Neuronal stem cell (in vitro differentiated cells): ENCODE data around the gene CNTFR.

Experiments used
- DNase-seq: peaks from one replicate; pipeline ENCODE4 v3.0.0-alpha.2; 2013; ENCODE audit warnings: low spot score
- H2AFZ ChIP-seq: one replicate; pipeline ENCODE4 v1.6.1; 2013; ENCODE audit warnings: mild to moderate bottlenecking, low read length, inconsistent platforms
- H2AK5ac ChIP-seq: 2 replicates; pipeline ENCODE4 v1.6.1; 2013; ENCODE audit warnings: low read depth, mild to moderate bottlenecking, inconsistent platforms, low read length, moderate library complexity, mixed read lengths
- H2BK120ac ChIP-seq: 2 replicates; pipeline ENCODE4 v1.6.1; 2013; ENCODE audit warnings: low read depth, mild to moderate bottlenecking, inconsistent platforms, low read length, moderate library complexity, mixed read lengths
- H2BK12ac ChIP-seq: one replicate; pipeline ENCODE4 v1.6.1; 2013; ENCODE audit warnings: low read length, inconsistent platforms
- H2BK15ac ChIP-seq: 2 replicates; pipeline ENCODE4 v1.6.1; 2013; ENCODE audit warnings: mild to moderate bottlenecking, low read length, inconsistent platforms, mixed read lengths
- H2BK5ac ChIP-seq: one replicate; pipeline ENCODE4 v1.6.1; 2013; ENCODE audit warnings: inconsistent platforms, mild to moderate bottlenecking, low read length, moderate library complexity
- H3K14ac ChIP-seq: one replicate; pipeline ENCODE4 v1.6.1; 2013; ENCODE audit warnings: low read length, inconsistent platforms
- H3K18ac ChIP-seq: 2 replicates; pipeline ENCODE4 v1.6.1; 2013; ENCODE audit warnings: low read length, inconsistent platforms
- H3K23ac ChIP-seq: 2 replicates; pipeline ENCODE4 v1.6.1; 2013; ENCODE audit warnings: low read depth, mild to moderate bottlenecking, mixed read lengths, low read length, inconsistent platforms; ENCODE audit not compliant: poor library complexity
- H3K27ac ChIP-seq: replicated peaks from 3 replicates; pipeline ENCODE4 v1.5.1; 2013; ENCODE audit warnings: low read length, inconsistent platforms
- H3K27me3 ChIP-seq, 3 experiments: 2 replicates each; pipeline ENCODE4 v1.6.1; 2013; ENCODE audit warnings: low read length in 3 of 3, mild to moderate bottlenecking in 2 of 3, inconsistent platforms in 1 of 3, low read depth in 1 of 3, mixed read lengths in 1 of 3, moderate library complexity in 1 of 3; ENCODE audit not compliant: control insufficient read depth in 3 of 3, insufficient read depth in 3 of 3
- H3K36me3 ChIP-seq, 2 donors: replicated peaks in 1 of 2; 2 replicates each; pipeline ENCODE4 v1.6.1; 2013; ENCODE audit warnings: low read length in 2 of 2; ENCODE audit not compliant: control insufficient read depth in 2 of 2, insufficient read depth in 2 of 2
- H3K4ac ChIP-seq: 2 replicates; pipeline ENCODE4 v1.6.1; 2013; ENCODE audit warnings: inconsistent platforms, mild to moderate bottlenecking, low read length, moderate library complexity
- H3K4me1 ChIP-seq, 2 donors: 1 replicate in 1 of 2; 2 replicates in 1 of 2; pipeline ENCODE4 v1.6.1; 2013; ENCODE audit warnings: low read length in 2 of 2, low read depth in 1 of 2; ENCODE audit not compliant: control insufficient read depth in 2 of 2, insufficient read depth in 1 of 2
- H3K4me2 ChIP-seq: one replicate; pipeline ENCODE4 v1.6.1; 2013; ENCODE audit warnings: mild to moderate bottlenecking, low read length, inconsistent platforms; ENCODE audit not compliant: insufficient read depth, poor library complexity, severe bottlenecking
- H3K4me3 ChIP-seq, 2 donors: 2 replicates each; pipeline ENCODE4 v1.5.1; 2013; ENCODE audit warnings: low read length in 2 of 2, mild to moderate bottlenecking in 2 of 2, inconsistent platforms in 1 of 2, moderate library complexity in 1 of 2
- H3K79me1 ChIP-seq: one replicate; pipeline ENCODE4 v1.6.1; 2013; ENCODE audit warnings: low read depth, mild to moderate bottlenecking, inconsistent platforms, low read length, moderate library complexity
- H3K9ac ChIP-seq: one replicate; pipeline ENCODE4 v1.6.1; 2013; ENCODE audit warnings: mild to moderate bottlenecking, low read depth, low read length, inconsistent platforms; ENCODE audit not compliant: poor library complexity
- H3K9me3 ChIP-seq, 2 donors: replicated peaks in 1 of 2; 2 replicates each; pipeline versions ENCODE3 to v1.6.1; 2013; ENCODE audit warnings: low read length in 2 of 2, mild to moderate bottlenecking in 2 of 2, inconsistent platforms in 1 of 2, low read depth in 1 of 2, mixed read lengths in 1 of 2, moderate library complexity in 1 of 2; ENCODE audit not compliant: control insufficient read depth in 2 of 2, insufficient read depth in 1 of 2
- H4K8ac ChIP-seq: one replicate; pipeline ENCODE4 v1.6.1; 2013; ENCODE audit warnings: low read depth, mild to moderate bottlenecking, inconsistent platforms, low read length, moderate library complexity
- H4K91ac ChIP-seq: one replicate; pipeline ENCODE4 v1.6.1; 2013; ENCODE audit warnings: low read length, low read depth, mild to moderate bottlenecking, inconsistent platforms; ENCODE audit not compliant: poor library complexity
- WGBS, 2 donors: extraction: QIAGEN DNeasy Blood & Tissue Kit; methylation state at CpG; one replicate each; pipeline ENCODE4 v1.1.7; 2013; ENCODE audit warnings: missing lambda C conversion rate in 2 of 2, mixed read lengths in 1 of 2; ENCODE audit not compliant: insufficient read length in 2 of 2, insufficient replicate concordance in 1 of 2; ENCODE audit errors: extremely low coverage in 2 of 2; 5-methylcytosine and 5-hydroxymethylcytosine counted together

CNTFR gene

GRCh38 chr9:34566322-34566721 is 23.2 kb downstream of the CNTFR start:
- H4K91ac ChIP-seq: no peak overlapping the region
- H2BK15ac ChIP-seq: no peak overlapping the region
- no peak overlapping the region for H3K14ac ChIP-seq
- H3K4me1 ChIP-seq: peaks cover 16 to 50% of the 10 kb centered on the region in 2 donors
- H3K23ac ChIP-seq: no peak overlapping the region
- H3K4ac ChIP-seq: no peak overlapping the region
- peaks cover 9% of the 10 kb centered on the region for H3K79me1 ChIP-seq
- no CpG with 5 or more reads among the region's 8 CpGs for WGBS, 2 donors
- peak overlapping the region; percentile 86 for H3K27ac ChIP-seq
- peaks cover 31 to 94% of the 10 kb centered on the region in 2 donors for H3K36me3 ChIP-seq
- no peak for DNase-seq
- H2BK120ac ChIP-seq: no peak overlapping the region
- peak overlapping the region; percentile 88 for H3K18ac ChIP-seq
- no peak overlapping the region for H2AFZ ChIP-seq
- H3K4me2 ChIP-seq: peak overlapping the region; percentile 27
- H2AK5ac ChIP-seq: no peak overlapping the region
- H3K9me3 ChIP-seq: peaks cover 5 to 25% of the 10 kb centered on the region in 2 donors
- peak overlapping the region; percentile 63 for H2BK12ac ChIP-seq
- H4K8ac ChIP-seq: no peak overlapping the region
- no peaks in the 10 kb centered on the region for H3K27me3 ChIP-seq
- no peak overlapping the region for H3K9ac ChIP-seq
- H3K4me3 ChIP-seq: no peak overlapping the region
- H2BK5ac ChIP-seq: no peak overlapping the region

- peak overlapping the region; percentile 46 for H3K9ac ChIP-seq
- peaks cover 9% of the 10 kb centered on the region for H3K79me1 ChIP-seq
- no peaks in the 10 kb centered on the region for H3K27me3 ChIP-seq
- H3K9me3 ChIP-seq: peaks cover 5 to 25% of the 10 kb centered on the region in 2 donors
- H3K4ac ChIP-seq: no peak overlapping the region
- no CpG with 5 or more reads among the region's 8 CpGs for WGBS, 2 donors
- no peak overlapping the region for H3K23ac ChIP-seq
- no peak overlapping the region for H2BK120ac ChIP-seq
- no peak overlapping the region for H3K4me3 ChIP-seq
- H3K18ac ChIP-seq: peak overlapping the region; percentile 88
- peak overlapping the region; percentile 86 for H3K27ac ChIP-seq
- H4K8ac ChIP-seq: no peak overlapping the region
- no peak overlapping the region for H2AFZ ChIP-seq
- peak overlapping the region; percentile 27 for H2BK15ac ChIP-seq
- no peak for DNase-seq
- peak overlapping the region; percentile 44 for H2BK5ac ChIP-seq
- H3K14ac ChIP-seq: no peak overlapping the region
- no peak overlapping the region for H2AK5ac ChIP-seq
- peaks cover 31 to 94% of the 10 kb centered on the region in 2 donors for H3K36me3 ChIP-seq
- H2BK12ac ChIP-seq: peak overlapping the region; percentile 63
- H4K91ac ChIP-seq: no peak overlapping the region
- H3K4me2 ChIP-seq: peak overlapping the region; percentile 27
- peaks cover 15 to 47% of the 10 kb centered on the region in 2 donors for H3K4me1 ChIP-seq
Measured at GRCh38 chr9:34565856-34566255, 23.7 kb downstream of the CNTFR start.

GRCh38 chr9:34564617-34565016 is 24.9 kb downstream of the CNTFR start:
- no peak for DNase-seq
- Histone ChIP-seq H2BK120ac (no peak overlapping the region), H3K27ac (peak overlapping the region; percentile 74), H2AK5ac (peak overlapping the region; percentile 28), H4K8ac (no peak overlapping the region), H3K4me3 (no peak overlapping the region), H3K9ac (no peak overlapping the region), H3K14ac (no peak overlapping the region), H4K91ac (no peak overlapping the region), H3K9me3 (peaks cover 5 to 25% of the 10 kb centered on the region in 2 donors), H3K36me3 (peaks cover 31 to 97% of the 10 kb centered on the region in 2 donors), H2BK15ac (peak overlapping the region; percentile 5), H3K4ac (no peak overlapping the region), H2BK12ac (peak overlapping the region; percentile 30), H2BK5ac (no peak overlapping the region), H3K27me3 (no peaks in the 10 kb centered on the region), H2AFZ (no peak overlapping the region), H3K4me1 (peaks cover 22 to 53% of the 10 kb centered on the region in 2 donors), H3K4me2 (no peak overlapping the region), H3K18ac (peak overlapping the region; percentile 78), H3K79me1 (peaks cover 9% of the 10 kb centered on the region), H3K23ac (peak overlapping the region; percentile 12)
- WGBS, 2 donors: no CpG with 5 or more reads among the region's 16 CpGs

- Histone ChIP-seq H3K4me2 (no peak overlapping the region), H2BK120ac (no peak overlapping the region), H3K36me3 (peaks cover 32 to 97% of the 10 kb centered on the region in 2 donors), H3K9ac (no peak overlapping the region), H3K9me3 (peaks cover 3 to 25% of the 10 kb centered on the region in 2 donors), H2BK15ac (no peak overlapping the region), H3K18ac (no peak overlapping the region), H3K4me1 (peaks cover 28 to 51% of the 10 kb centered on the region in 2 donors), H3K23ac (no peak overlapping the region), H3K4me3 (no peak overlapping the region), H3K27me3 (no peaks in the 10 kb centered on the region), H2AFZ (no peak overlapping the region), H4K8ac (no peak overlapping the region), H3K79me1 (peaks cover 5% of the 10 kb centered on the region), H3K14ac (no peak overlapping the region), H4K91ac (no peak overlapping the region), H3K27ac (no peak overlapping the region), H3K4ac (no peak overlapping the region), H2AK5ac (no peak overlapping the region), H2BK12ac (no peak overlapping the region), H2BK5ac (no peak overlapping the region)
- DNase-seq: no peak
- WGBS, 2 donors: no CpG with 5 or more reads among the region's 5 CpGs
Measured at GRCh38 chr9:34563262-34563661, 26.3 kb downstream of the CNTFR start.
